Astrocyte of the spinal cord (primary cell): ENCODE measurements around the gene THBS2.

Experiments used
- DNase-seq: peaks from one replicate; pipeline ENCODE4 v3.0.0; 2011; ENCODE audit warnings: low read depth, low spot score
- H3K4me3 ChIP-seq: 2 replicates; pipeline ENCODE4 v1.5.1; 2011; ENCODE audit warnings: low read depth, mild to moderate bottlenecking, low read length, moderate library complexity
- in situ Hi-C: cut with HindIII; loops from 2 replicates; pipeline ENCODE4 v1.10.0; 2017; ENCODE audit warnings: low sequenced_read_pairs
- TF ChIP-seq, protein P1 (sequence below): IDR thresholded peaks from 2 replicates; pipeline ENCODE4 v1.5.1; 2012; ENCODE audit warnings: low read depth, mild to moderate bottlenecking, low read length, inconsistent platforms

THBS2 gene

DNA sequence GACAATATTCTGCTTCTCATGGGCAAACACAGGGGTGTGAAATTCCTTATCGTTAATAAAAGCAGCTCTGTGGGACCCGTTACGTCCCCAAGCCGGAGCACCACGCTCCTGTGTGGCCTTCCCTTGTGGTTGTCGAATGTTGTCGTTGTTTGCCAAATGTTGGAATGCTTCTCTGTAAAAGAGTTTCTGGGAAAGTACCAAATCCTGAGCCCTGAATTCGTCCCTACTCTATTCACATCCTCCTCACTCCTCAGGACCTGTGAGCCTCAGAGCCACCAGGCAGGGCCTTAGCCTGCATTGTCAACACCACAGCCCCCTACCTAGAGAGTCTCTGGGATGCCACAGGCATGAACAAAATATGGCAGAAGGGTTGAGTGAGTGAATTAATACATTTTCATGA is 64.0 kb downstream of the THBS2 start:
- DNase-seq, result no peak
- no peak overlapping the region for H3K4me3 ChIP-seq
- TF ChIP-seq, protein P1, sequence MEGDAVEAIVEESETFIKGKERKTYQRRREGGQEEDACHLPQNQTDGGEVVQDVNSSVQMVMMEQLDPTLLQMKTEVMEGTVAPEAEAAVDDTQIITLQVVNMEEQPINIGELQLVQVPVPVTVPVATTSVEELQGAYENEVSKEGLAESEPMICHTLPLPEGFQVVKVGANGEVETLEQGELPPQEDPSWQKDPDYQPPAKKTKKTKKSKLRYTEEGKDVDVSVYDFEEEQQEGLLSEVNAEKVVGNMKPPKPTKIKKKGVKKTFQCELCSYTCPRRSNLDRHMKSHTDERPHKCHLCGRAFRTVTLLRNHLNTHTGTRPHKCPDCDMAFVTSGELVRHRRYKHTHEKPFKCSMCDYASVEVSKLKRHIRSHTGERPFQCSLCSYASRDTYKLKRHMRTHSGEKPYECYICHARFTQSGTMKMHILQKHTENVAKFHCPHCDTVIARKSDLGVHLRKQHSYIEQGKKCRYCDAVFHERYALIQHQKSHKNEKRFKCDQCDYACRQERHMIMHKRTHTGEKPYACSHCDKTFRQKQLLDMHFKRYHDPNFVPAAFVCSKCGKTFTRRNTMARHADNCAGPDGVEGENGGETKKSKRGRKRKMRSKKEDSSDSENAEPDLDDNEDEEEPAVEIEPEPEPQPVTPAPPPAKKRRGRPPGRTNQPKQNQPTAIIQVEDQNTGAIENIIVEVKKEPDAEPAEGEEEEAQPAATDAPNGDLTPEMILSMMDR, result no peak
- in situ Hi-C loops, result no loop called here

DNA sequence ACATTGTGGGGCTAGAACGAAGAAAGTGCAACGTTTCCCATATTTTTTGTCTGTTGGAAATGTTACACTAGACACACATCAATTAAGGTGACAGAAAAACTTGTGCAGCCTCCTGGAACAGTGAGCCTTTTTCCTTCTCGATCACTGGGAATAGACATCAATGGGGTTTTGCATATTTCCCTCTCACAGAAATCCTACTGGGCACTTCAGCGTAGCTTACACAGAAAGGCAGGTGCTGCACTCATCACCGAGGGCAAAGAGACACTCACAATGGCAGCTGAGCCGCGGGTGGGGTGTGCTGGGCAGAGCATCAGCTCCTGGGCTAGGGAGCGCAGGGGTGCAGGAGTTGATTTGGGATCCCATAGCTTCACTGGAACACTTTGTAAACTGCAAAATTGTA is 64.5 kb downstream of the THBS2 start:
- in situ Hi-C loops, result no loop called here
- H3K4me3 ChIP-seq, result no peak overlapping the region
- DNase-seq, result no peak
- TF ChIP-seq, protein P1, result no peak

DNA sequence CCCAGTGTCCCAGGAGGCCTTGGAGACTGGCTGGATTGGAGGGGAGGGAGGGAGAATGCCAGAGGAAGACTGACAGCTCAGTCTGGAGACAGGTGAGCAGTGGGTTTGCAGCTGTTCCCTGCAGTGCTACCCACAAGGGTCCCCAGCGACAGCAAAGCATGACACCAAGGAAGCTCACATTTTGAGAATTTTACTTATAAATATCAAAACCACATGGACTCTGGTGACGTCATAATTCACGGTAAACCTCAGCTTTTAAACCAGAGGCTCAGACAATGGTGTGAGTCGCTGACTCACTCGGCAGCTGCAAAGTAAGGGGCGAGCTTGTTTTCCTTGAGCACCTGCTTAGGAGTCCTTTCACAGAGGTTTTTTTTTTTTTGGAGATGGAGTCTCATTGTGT is 65.2 kb downstream of the THBS2 start:
- peak; percentile 96 for DNase-seq
- in situ Hi-C loops, result no loop called here
- TF ChIP-seq, protein P1, result no peak
- H3K4me3 ChIP-seq, result no peak overlapping the region

GRCh38 chr6:169188051-169188470 is 65.6 kb downstream of the THBS2 start:
- DNase-seq, result no peak
- in situ Hi-C loops, result no loop called here
- no peak overlapping the region for H3K4me3 ChIP-seq
- TF ChIP-seq, protein P1, result no peak

GRCh38 chr6:169186496-169187169 is 67.0 kb downstream of the THBS2 start:
- no peak overlapping the region for H3K4me3 ChIP-seq
- in situ Hi-C loops, result no loop called here
- no peak for DNase-seq
- TF ChIP-seq, protein P1, result no peak

DNA sequence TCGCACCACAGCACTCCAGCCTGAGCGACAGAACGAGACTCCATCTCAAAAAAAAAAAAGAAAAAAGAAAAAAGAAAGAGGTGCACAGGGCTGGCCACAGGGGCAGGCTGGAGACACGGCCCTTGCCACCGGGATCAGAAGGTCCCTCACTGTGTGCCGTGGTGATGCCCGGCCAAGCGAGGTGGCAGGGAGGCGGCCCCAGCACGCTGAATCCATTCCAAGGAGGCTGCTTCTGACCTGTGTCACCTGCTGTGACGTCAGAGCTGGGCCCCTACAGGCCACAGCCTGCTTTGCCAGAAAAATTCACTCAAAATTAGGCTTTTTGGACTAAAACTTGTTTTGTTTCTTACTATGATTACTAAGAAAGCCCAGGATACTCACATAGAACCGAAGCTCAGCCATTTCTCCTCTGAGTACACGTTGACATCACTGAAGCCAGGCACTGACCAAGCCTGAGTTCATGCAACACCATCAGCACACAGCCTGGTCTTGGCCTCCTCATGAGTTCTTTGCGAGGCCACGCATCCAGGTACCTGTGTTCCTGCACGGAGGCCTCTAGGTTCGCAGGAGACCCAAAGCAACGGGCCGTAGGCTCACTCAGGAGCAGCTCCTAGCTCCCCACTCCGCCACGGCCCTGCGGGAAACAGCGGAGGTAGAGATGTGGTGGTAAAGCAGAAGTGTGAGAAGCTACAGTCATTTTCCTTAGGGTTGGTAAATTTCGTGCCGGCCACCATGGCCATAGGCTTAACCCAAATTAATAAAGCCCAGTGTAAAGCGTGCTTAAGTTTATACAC is 67.8 kb downstream of the THBS2 start:
- TF ChIP-seq, protein P1, result no peak
- in situ Hi-C loops, result no loop called here
- H3K4me3 ChIP-seq, result no peak overlapping the region
- DNase-seq, result no peak
